OCI-LY7 (cell line): ENCODE results near the gene CALHM5.

Experiments used
- CTCF ChIP-seq: fragments of 200-600 bp; sonication (generic); conservative IDR thresholded peaks from 2 replicates; pipeline ENCODE4 v1.5.1; 2014; ENCODE audit warnings: mild to moderate bottlenecking, antibody characterized with exemption, low read length, moderate library complexity, mixed read lengths
- EZH2phosphoT487 ChIP-seq: fragments of 200-600 bp; sonication (generic); IDR thresholded peaks from 2 replicates; pipeline ENCODE4 v1.6.1; 2018; ENCODE audit warnings: low read depth, borderline replicate concordance, mild to moderate bottlenecking, mixed run types, antibody characterized with exemption, low read length, moderate library complexity, mixed read lengths

DNA sequence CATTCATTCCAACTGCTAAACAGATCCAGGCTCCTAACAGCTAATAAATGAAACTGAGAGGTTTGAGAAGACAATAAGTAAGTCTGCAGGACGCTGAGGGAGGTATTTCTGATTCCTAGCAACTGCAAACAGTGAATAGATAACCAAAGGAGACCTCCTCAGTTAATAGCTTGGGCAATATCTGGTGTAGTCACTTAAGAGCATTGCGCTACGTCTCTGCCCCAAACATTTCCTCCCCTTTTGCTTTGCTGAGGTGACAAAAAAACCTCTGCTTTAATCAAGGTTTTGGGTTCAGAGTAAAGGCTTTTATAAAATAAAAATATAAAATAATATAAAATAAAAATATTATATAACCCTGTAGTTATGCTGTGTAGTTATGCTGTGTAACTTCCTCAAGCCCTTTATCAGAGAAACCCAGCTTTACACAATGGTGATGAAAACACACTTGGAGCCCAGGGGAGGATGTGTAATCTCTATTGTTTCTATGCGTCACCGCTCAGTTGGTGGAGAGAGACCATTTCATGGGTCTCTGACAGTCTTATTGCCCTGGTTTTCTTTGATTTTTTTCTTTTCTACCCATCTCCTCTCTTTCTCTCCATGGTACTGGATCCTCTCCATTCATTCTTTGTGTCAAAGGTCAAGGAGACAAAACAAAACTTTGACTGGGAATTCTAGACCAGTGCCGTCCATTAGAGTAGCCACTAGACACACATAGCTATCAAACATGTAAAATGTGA, 18.9 kb upstream of the CALHM5 start:
- TF ChIP-seq CTCF (no peak), EZH2phosphoT487 (no peak)
